Testis (tissue), 2 donors: ENCODE data around the gene PPM1B.

Experiments used
- CTCF ChIP-seq, 3 experiments: fragments of 450-650 bp in 2 of 3; fragments of 200-600 bp in 1 of 3; sonication (generic) in 1 of 3; IDR thresholded peaks; one replicate each; pipeline ENCODE4 v1.5.1; 2016 to 2019; ENCODE audit warnings: antibody characterized with exemption in 3 of 3, mild to moderate bottlenecking in 2 of 3, moderate library complexity in 1 of 3
- POLR2A ChIP-seq: fragments of 450-650 bp; IDR thresholded peaks from one replicate; pipeline ENCODE4 v1.6.1; 2017; ENCODE audit warnings: antibody characterized with exemption, mild to moderate bottlenecking, moderate library complexity

GRCh38 chr2:44246840-44247369 is 78.2 kb downstream of the PPM1B start:
- no peak for TF ChIP-seq POLR2A
- no peak for TF ChIP-seq CTCF (IDR thresholded peaks at IDR 0.05)
